Stimulated activated CD4-positive, alpha-beta T cell treated with anti-CD3 and anti-CD28 coated beads, Interleukin-1b, Interleukin-23, amount 100 ng/mL, for 24 hours (primary cell): Measurements from ENCODE around the gene MAP3K21.

ENCODE experiments used
- DNase-seq, 4 experiments: peaks; one replicate each; pipeline ENCODE4 v3.0.0-alpha.2; 2020; ENCODE audit warnings: low read depth in 4 of 4, low spot score in 1 of 4

MAP3K21 gene

DNA sequence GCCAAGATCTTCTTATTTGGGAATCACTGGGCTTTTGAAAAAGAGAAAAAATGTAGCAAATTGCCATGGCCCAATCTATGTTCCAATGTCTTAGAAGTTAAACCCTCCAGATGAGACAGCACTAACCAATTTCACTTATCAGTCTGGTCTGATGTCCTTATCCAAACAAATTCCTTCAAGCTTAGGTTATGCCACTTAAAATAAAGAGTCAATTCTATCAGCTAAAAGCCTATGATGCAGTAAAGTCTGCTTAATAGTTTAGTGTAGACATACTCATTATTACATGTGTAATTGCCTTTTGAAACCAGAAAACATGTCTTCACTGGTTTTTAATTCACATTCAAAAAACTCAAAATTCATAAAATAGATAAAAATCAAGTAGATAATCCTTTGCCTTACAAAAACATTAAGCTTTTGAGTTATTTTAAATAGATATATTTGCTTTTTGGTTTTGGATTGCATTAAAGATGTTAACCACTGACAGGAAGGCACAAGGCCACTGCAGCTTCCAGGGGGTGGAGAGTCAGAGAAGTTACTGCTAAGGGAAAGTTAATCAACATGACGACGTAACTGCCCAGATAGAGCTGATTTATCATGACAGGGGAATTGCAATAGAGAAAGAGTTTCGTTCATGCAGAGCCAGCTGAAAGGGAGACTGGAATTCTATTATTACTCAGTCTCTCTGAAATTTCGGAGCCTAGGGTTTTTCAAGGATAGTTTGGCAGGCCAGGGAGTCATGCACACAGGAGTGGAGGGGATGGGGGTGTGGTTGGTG, 106.1 kb downstream of the MAP3K21 start:
- DNase-seq, result no peak
